Transverse colon (tissue), 4 donors: Measurements from ENCODE around the gene SLC35A3. TPM values are rescaled to one million over a fixed set of nuclear protein-coding genes. Genes with fewer than 3 reads are reported as not detected.
"Not testable (repeated sequence)": the region's sequence is repeated elsewhere in the genome, so short reads cannot be mapped to it uniquely, and the experiment has no call there.

ENCODE experiments used
- DNase-seq: peaks from one replicate; pipeline ENCODE4 v3.0.0-alpha.2; 2019
- H3K27ac ChIP-seq, 4 donors: fragments of 200-600 bp; sonication (generic); 2 replicates each; pipeline ENCODE4 v1.5.1; 2016 to 2018; ENCODE audit warnings: inconsistent platforms in 4 of 4
- H3K27me3 ChIP-seq: fragments of 200-600 bp; sonication (generic); 2 replicates; pipeline ENCODE4 v1.5.1; 2017; ENCODE audit warnings: inconsistent platforms
- H3K36me3 ChIP-seq, 4 donors: fragments of 200-600 bp; sonication (generic); 2 replicates each; pipeline ENCODE4 v1.5.1; 2017 to 2019; ENCODE audit warnings: inconsistent platforms in 4 of 4
- H3K4me1 ChIP-seq, 4 donors: fragments of 200-600 bp; sonication (generic); 2 replicates each; pipeline ENCODE4 v1.5.1; 2017 to 2020; ENCODE audit warnings: inconsistent platforms in 4 of 4
- H3K4me3 ChIP-seq, 4 donors: fragments of 200-600 bp; sonication (generic); 1 replicate in 1 of 4; 2 replicates in 3 of 4; pipeline versions ENCODE4 v1.5.1 to v1.6.1; 2017 to 2019; ENCODE audit warnings: inconsistent platforms in 4 of 4
- H3K9me3 ChIP-seq, 2 donors: fragments of 200-600 bp; sonication (generic); 2 replicates each; pipeline ENCODE4 v1.5.1; 2017 to 2019; ENCODE audit warnings: inconsistent platforms in 2 of 2
- EP300 ChIP-seq: sonication (generic); formaldehyde crosslinking; IDR thresholded peaks from one replicate; pipeline ENCODE4 v1.6.1; 2017; ENCODE audit warnings: antibody characterized with exemption, low read depth
- POLR2A ChIP-seq: fragments of 450-650 bp; IDR thresholded peaks from one replicate; pipeline ENCODE4 v1.6.1; 2016; ENCODE audit warnings: antibody characterized with exemption, mild to moderate bottlenecking, moderate library complexity
- POLR2AphosphoS5 ChIP-seq, 3 donors: sonication (generic); formaldehyde crosslinking; IDR thresholded peaks; one replicate each; pipeline ENCODE4 v1.6.1; 2016; ENCODE audit warnings: antibody characterized with exemption in 3 of 3
- WGBS, 2 donors: methylation state at CpG; one replicate each; pipeline ENCODE4 v1.1.5; 2018; ENCODE audit warnings: low coverage in 1 of 2; 5-methylcytosine and 5-hydroxymethylcytosine counted together
- in situ Hi-C, 4 donors: fragments of 200-750 bp; cut with MboI; loops; one replicate each; pipeline versions ENCODE4 v1.15.0 to v1.15.1; 2017; ENCODE audit warnings: low sequenced_read_pairs in 3 of 4, low pct_ligation_motif_present in 1 of 4, low pct_unique_long_range_greater_than_20kb in 1 of 4
- intact Hi-C: fragments of 100-400 bp; cut with DNase I; formaldehyde crosslinking; loops from one replicate; pipeline ENCODE4 v1.15.1; 2023; ENCODE audit warnings: low total_unique reads
- total RNA-seq, 4 donors: library from RNA; depleted of rRNA; stranded (reverse); fragments of >200 nt; gene quantifications; one replicate each; pipeline ENCODE4 v1.1.0, GENCODE V29; 2016
- TF ChIP-seq, protein P1 (sequence below), 5 experiments: fragments of 200-600 bp in 3 of 5; fragments of 450-650 bp in 2 of 5; sonication (generic) in 3 of 5; IDR thresholded peaks; 1 replicate in 2 of 5; 2 replicates in 3 of 5; pipeline ENCODE4 v1.5.1; 2016 to 2017; ENCODE audit warnings: antibody characterized with exemption in 5 of 5, inconsistent platforms in 3 of 5, mild to moderate bottlenecking in 2 of 5, moderate library complexity in 1 of 5

SLC35A3 gene
- total RNA-seq, 4 donors from 2014 or later, result 74.4 to 151 (median 111) TPM

DNA sequence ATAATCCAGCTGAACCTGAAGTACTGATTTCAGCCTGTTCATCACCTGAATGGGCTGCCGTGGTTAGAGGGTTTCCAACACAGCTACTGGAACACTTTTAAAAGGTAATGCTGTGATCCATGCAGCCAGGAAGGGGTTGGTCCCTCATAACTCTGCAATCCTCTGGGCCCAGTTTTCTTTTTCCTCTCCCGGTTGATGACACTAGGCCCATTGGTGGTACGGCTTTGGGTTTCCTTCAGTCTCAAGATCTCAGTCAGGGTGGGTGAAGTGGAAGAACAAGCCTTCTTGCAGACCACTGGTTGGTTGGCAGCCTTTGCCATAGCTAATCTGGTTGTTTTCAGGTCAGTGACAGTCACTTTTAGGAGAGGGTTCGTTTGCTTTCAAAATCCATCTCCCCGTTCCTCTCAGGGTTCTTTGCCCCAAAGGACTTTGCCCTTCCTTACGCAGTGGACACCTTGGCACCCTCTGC is 502 bp upstream of the SLC35A3 start:
- in situ Hi-C loops, result no loop called here

DNA sequence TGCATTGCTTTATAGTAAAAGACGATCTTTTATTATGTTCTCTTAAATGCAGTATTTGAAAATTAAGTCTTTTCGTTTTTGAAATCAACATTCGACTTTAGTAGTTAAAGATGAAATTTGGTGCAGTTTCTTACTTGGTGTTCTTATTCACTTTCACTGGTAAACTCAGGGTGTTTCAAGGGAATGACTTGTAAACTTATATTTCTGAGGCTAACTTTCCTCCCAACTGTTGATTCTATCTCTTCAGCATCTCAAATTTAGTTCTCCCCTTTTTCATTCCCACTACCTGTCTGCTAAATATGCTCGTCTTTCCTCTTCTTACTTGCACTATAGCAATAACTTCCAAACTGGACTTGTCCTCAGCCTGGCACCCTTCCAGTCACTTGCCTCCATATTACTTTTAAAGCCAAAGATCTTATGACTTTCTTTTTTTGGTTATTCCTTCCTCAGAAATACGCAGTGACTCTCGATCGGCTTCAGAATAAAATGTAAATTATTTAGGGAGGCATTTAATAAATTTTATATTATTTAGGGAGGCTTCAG is 988 bp downstream of the SLC35A3 start:
- DNase-seq, result peak; percentile 34
- intact Hi-C loops, result no loop called here

More for the DNA sequence above, 502 bp upstream of the SLC35A3 start:
- Histone ChIP-seq H3K36me3 (no peaks in the 10 kb centered on the region), H3K27me3 (no peaks in the 10 kb centered on the region), H3K27ac (peak overlapping the region; percentile 88 to 94 (median 93)), H3K4me3 (peak overlapping the region; percentile 57 to 92 (median 84)), H3K9me3 (no peaks in the 10 kb centered on the region), H3K4me1 (peaks cover 6 to 46% (median 20%) of the 10 kb centered on the region in 4 donors)
- TF ChIP-seq, protein P1, sequence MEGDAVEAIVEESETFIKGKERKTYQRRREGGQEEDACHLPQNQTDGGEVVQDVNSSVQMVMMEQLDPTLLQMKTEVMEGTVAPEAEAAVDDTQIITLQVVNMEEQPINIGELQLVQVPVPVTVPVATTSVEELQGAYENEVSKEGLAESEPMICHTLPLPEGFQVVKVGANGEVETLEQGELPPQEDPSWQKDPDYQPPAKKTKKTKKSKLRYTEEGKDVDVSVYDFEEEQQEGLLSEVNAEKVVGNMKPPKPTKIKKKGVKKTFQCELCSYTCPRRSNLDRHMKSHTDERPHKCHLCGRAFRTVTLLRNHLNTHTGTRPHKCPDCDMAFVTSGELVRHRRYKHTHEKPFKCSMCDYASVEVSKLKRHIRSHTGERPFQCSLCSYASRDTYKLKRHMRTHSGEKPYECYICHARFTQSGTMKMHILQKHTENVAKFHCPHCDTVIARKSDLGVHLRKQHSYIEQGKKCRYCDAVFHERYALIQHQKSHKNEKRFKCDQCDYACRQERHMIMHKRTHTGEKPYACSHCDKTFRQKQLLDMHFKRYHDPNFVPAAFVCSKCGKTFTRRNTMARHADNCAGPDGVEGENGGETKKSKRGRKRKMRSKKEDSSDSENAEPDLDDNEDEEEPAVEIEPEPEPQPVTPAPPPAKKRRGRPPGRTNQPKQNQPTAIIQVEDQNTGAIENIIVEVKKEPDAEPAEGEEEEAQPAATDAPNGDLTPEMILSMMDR (IDR thresholded peaks at IDR 0.05), result peak in 1 of 5 experiments; percentile 9
- TF ChIP-seq POLR2AphosphoS5 (IDR thresholded peaks at IDR 0.05) (no peak), POLR2A (no peak), EP300 (no peak)
- no peak for DNase-seq
- intact Hi-C loops, result no loop called here
- 18 to 21% methylated on average over 3 to 6 of the region's 6 CpGs for WGBS, 2 donors

DNA sequence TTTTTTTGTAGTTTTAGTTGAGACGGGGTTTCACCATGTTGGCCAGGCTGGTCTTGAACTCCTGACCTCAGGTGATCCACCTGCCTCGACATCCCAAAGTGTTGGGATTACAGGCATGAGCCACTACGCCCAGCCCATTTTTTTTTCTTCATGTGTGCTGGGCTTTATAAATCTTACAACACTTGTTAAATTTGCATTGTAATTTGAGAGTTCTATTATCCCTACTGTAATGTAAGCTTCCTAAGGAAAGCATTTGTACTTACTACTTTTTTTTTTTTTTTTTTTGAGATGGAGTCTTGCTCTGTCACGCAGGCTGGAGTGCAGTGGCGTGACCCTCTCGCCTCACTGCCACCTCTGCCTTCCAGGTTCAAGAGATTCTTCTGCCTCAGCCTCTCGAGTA is 2.3 kb downstream of the SLC35A3 start:
- H3K36me3 ChIP-seq, DNase-seq, intact Hi-C loops, H3K27me3 ChIP-seq, in situ Hi-C loops, H3K9me3 ChIP-seq: not testable (repeated sequence)
- peaks cover 6 to 56% (median 30%) of the 10 kb centered on the region in 4 donors for H3K4me1 ChIP-seq
- WGBS, 2 donors, result 80 to 82% methylated on average over 5 to 7 of the region's 7 CpGs
- H3K27ac ChIP-seq, result peak overlapping the region; percentile 88 to 94 (median 93)
- H3K4me3 ChIP-seq, result peak overlapping the region in 2 of 4 donors; percentile 89 to 92

More for the DNA sequence above, 988 bp downstream of the SLC35A3 start:
- WGBS, 2 donors, result 17 to 43% methylated on average over 7 of the region's 7 CpGs
- H3K4me3 ChIP-seq, result peak overlapping the region; percentile 57 to 92 (median 84)
- in situ Hi-C loops, result no loop called here
- TF ChIP-seq, protein P1 (IDR thresholded peaks at IDR 0.05), result no peak
- no peak for TF ChIP-seq POLR2AphosphoS5 (IDR thresholded peaks at IDR 0.05)
- TF ChIP-seq POLR2A, result no peak
- TF ChIP-seq EP300, result no peak
- H3K9me3 ChIP-seq, result no peaks in the 10 kb centered on the region
- no peaks in the 10 kb centered on the region for H3K27me3 ChIP-seq
- H3K27ac ChIP-seq, result peak overlapping the region; percentile 88 to 94 (median 93)
- H3K36me3 ChIP-seq, result no peaks in the 10 kb centered on the region
- peaks cover 6 to 56% (median 25%) of the 10 kb centered on the region in 4 donors for H3K4me1 ChIP-seq

DNA sequence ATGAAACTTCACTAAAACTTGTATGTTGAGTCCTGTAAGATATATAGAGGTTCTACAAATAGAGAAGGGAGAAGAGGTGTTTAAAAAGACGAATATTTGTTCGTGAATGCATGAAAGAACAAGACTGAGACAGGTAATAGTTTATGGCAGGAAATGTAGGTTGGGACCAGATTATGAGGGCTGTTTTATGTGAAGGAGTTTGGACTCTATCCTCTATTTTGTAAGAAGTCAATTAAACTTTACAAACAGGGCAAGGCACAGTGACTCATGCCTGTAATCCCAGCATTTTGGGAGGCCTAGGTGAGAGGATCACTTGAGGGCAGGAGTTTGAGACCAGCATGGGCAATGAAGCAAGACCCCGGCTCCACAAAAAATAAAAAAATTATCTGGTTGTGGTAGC is 5.7 kb downstream of the SLC35A3 start:
- Histone ChIP-seq H3K27me3 (no peaks in the 10 kb centered on the region), H3K4me3 (no peak overlapping the region), H3K9me3 (no peaks in the 10 kb centered on the region), H3K4me1 (peaks cover 3 to 72% (median 34%) of the 10 kb centered on the region in 4 donors), H3K27ac (peak overlapping the region; percentile 80 to 89 (median 83)), H3K36me3 (no peaks in the 10 kb centered on the region)
- TF ChIP-seq POLR2A, result no peak
- peak in 1 of 3 donors; percentile 37 for TF ChIP-seq POLR2AphosphoS5 (IDR thresholded peaks at IDR 0.05)
- in situ Hi-C loops (no loop called here), intact Hi-C loops (no loop called here)
- WGBS, 2 donors, result 39 to 61% methylated on average over 3 of the region's 3 CpGs
- peak; percentile 48 for DNase-seq

- in situ Hi-C loops, result not testable (repeated sequence)
These were observed 7.5 kb downstream of the SLC35A3 start for GRCh38 chr1:99977326-99977725.

More at GRCh38 chr1:99977326-99977725, 7.5 kb downstream of the SLC35A3 start:
- intact Hi-C loops, H3K27me3 ChIP-seq, H3K36me3 ChIP-seq, H3K9me3 ChIP-seq, H3K4me3 ChIP-seq: not testable (repeated sequence)
- Histone ChIP-seq H3K27ac (peak overlapping the region; percentile 80 to 89 (median 83)), H3K4me1 (peaks cover 0 to 62% (median 26%) of the 10 kb centered on the region in 4 donors)
- DNase-seq, result peak; percentile 19
- 37 to 63% methylated on average over 8 to 12 of the region's 12 CpGs for WGBS, 2 donors
